GM06990 (cell line): ENCODE data around the gene ICA1.

Source experiments
- DNase-seq: peaks from one replicate; pipeline ENCODE4 v3.0.0-alpha.2; 2011; ENCODE audit not compliant: insufficient read length; ENCODE audit errors: extremely low read depth
- H3K27me3 ChIP-seq: replicated peaks from 2 replicates; pipeline ENCODE4 v1.6.0; 2011; ENCODE audit warnings: low read length; ENCODE audit not compliant: control insufficient read depth, insufficient read depth
- H3K36me3 ChIP-seq: 2 replicates; pipeline ENCODE4 v1.5.1; 2011; ENCODE audit warnings: low read length; ENCODE audit not compliant: control insufficient read depth, insufficient read depth
- H3K4me3 ChIP-seq: replicated peaks from 2 replicates; pipeline ENCODE4 v1.5.1; 2011; ENCODE audit warnings: low read depth, mild to moderate bottlenecking, control low read depth, low read length
- TF ChIP-seq, protein P1 (sequence below): IDR thresholded peaks from 2 replicates; pipeline ENCODE4 v1.5.1; 2011; ENCODE audit warnings: low read length, control low read depth, mild to moderate bottlenecking, inconsistent platforms; ENCODE audit not compliant: insufficient read depth, poor library complexity, severe bottlenecking

The ICA1 gene

DNA sequence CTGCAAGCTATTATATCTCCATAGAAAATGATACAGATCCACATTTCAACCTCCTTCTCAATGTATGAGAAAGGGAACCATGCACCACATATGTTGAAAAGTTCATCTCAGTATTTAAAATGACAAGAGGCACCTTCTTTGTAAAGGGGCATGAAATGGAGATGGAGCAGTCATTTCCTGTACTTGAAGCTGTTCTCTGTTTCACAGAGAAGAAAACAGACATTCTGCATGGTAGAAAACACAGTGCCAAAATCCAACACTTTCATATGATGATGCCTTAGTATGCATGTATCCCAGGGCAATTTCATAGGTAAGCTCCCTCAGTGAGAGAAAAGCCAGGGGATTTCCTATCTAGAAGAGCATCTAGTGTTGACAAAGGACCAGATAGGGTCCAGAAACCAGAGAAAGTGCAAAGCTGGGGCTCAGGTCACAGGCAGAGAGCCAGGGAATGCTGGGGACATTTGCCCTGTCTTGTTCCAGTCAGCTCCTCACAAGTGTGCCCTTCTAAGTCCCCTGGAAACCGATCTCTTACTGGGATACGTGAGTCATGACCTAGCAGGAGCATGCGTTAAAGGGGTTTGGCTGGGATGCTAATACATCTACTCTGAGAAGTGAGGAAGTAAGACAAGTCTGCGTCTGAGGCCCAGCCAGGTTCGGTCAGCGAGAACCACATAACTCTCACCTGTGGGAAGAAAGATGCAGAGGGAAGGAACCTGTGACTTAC, 118.7 kb downstream of the ICA1 start:
- TF ChIP-seq, protein P1, sequence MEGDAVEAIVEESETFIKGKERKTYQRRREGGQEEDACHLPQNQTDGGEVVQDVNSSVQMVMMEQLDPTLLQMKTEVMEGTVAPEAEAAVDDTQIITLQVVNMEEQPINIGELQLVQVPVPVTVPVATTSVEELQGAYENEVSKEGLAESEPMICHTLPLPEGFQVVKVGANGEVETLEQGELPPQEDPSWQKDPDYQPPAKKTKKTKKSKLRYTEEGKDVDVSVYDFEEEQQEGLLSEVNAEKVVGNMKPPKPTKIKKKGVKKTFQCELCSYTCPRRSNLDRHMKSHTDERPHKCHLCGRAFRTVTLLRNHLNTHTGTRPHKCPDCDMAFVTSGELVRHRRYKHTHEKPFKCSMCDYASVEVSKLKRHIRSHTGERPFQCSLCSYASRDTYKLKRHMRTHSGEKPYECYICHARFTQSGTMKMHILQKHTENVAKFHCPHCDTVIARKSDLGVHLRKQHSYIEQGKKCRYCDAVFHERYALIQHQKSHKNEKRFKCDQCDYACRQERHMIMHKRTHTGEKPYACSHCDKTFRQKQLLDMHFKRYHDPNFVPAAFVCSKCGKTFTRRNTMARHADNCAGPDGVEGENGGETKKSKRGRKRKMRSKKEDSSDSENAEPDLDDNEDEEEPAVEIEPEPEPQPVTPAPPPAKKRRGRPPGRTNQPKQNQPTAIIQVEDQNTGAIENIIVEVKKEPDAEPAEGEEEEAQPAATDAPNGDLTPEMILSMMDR = no peak
- Histone ChIP-seq H3K4me3 (no peak overlapping the region), H3K27me3 (no peaks in the 10 kb centered on the region), H3K36me3 (no peaks in the 10 kb centered on the region)
- DNase-seq = peak; percentile 69

DNA sequence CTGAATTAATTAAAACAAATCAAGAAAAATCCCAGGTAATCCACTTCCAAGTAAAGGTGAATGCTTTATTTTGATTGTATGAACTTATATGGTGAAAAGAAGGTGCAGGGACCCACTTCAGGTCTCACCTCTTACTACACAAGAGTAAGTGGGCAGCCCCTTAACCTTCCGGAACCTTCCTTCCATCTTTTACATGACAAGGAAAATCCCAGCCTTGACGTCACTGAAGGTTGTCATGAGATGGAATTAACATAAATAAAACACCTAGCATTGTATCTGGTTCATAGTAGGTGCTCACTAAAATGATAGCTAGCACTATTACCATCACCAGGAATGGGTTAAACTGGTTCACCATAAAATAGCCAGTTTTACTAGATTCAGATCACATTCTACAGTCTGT, 119.5 kb downstream of the ICA1 start:
- no peaks in the 10 kb centered on the region for H3K36me3 ChIP-seq
- no peak for DNase-seq
- H3K27me3 ChIP-seq = no peaks in the 10 kb centered on the region
- H3K4me3 ChIP-seq = no peak overlapping the region
- TF ChIP-seq, protein P1 = no peak

DNA sequence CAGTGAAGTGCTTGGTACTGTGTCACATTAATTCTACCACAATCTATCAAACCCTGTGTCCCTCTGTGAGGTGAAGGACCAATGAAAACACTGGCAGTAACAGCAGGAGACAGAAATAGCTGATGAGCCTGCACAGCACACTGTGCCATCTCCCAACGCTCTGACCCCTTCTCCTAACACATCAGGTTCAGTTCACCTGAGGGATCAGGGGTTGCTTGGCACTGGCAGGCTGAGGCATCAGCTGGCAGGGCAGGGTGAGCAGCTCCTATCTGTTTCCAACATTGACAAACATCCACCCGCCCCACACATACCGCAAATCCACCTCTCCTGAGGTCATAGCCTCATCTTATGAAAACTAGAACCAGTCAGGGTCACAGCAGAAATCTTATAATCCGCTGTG, 120.9 kb downstream of the ICA1 start:
- H3K27me3 ChIP-seq = no peaks in the 10 kb centered on the region
- DNase-seq = no peak
- H3K36me3 ChIP-seq = no peaks in the 10 kb centered on the region
- no peak overlapping the region for H3K4me3 ChIP-seq
- TF ChIP-seq, protein P1 = no peak

DNA sequence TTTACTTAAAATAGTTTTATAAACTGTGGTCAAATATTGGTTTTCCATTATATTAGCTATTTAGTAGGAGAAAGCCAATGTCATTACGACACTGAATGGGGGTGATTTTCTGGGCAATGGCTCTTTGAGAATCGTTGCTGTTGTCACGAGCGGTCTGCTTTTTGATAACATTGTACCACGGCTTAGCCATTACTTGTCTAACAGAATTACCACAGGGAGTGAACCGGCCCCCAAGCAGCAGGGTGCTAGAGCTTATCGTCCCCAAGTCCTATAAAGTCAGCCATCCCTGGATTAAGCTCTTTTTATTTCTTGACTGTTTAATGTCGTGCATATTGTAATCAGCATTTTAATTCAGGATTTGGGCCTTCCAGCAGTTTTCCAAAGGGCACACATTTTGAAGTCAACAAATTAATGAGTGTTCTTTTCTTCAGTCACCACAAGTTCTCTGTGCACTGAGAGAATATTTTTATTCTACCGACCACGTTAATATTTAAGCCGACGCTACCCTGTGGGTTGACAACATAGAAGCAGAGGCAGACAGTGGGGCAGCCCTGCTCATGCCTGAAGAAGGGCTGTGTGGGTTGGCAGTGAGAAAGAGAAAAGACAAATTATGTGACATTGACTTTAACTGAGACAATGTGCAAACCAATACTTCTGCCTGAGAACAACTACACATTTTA, 125.8 kb downstream of the ICA1 start:
- Histone ChIP-seq H3K27me3 (no peaks in the 10 kb centered on the region), H3K36me3 (no peaks in the 10 kb centered on the region), H3K4me3 (no peak overlapping the region)
- TF ChIP-seq, protein P1 = no peak
- no peak for DNase-seq

DNA sequence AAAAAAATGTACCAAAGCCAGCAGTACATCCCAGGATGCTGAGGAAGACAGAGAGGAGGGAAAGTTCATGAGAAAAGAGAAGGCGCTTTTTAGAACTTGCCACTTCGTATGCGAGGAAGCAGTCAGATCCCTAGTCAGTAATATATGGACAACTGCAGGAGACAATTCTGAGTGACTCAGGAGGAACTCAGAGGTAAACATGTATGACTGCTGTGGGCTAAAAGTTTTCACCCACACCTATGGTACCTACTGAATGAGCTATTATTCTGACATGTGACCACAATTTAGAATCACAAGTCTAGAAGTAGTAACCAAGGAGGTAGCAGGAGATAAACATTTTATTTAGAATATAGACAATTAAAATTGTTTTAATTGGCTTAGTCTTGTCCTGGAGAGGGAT, 126.5 kb downstream of the ICA1 start:
- DNase-seq = no peak
- no peaks in the 10 kb centered on the region for H3K36me3 ChIP-seq
- TF ChIP-seq, protein P1 = no peak

More for the DNA sequence above, 126.5 kb downstream of the ICA1 start:
- H3K4me3 ChIP-seq = no peak overlapping the region
- no peaks in the 10 kb centered on the region for H3K27me3 ChIP-seq
